ENCODE data around the gene RPL11. TPM values are rescaled to one million over a fixed set of nuclear protein-coding genes. Genes with fewer than 3 reads are reported as not detected.
A peak's percentile ranks its signal among the peaks of the same experiment; 100 is the strongest.
"Not testable (repeated sequence)": the region's sequence is repeated elsewhere in the genome, so short reads cannot be mapped to it uniquely, and the experiment has no call there.

Gene RPL11
- total RNA-seq = 1,000 to 10,000 TPM; 1,078 to 1,188 TPM

DNA sequence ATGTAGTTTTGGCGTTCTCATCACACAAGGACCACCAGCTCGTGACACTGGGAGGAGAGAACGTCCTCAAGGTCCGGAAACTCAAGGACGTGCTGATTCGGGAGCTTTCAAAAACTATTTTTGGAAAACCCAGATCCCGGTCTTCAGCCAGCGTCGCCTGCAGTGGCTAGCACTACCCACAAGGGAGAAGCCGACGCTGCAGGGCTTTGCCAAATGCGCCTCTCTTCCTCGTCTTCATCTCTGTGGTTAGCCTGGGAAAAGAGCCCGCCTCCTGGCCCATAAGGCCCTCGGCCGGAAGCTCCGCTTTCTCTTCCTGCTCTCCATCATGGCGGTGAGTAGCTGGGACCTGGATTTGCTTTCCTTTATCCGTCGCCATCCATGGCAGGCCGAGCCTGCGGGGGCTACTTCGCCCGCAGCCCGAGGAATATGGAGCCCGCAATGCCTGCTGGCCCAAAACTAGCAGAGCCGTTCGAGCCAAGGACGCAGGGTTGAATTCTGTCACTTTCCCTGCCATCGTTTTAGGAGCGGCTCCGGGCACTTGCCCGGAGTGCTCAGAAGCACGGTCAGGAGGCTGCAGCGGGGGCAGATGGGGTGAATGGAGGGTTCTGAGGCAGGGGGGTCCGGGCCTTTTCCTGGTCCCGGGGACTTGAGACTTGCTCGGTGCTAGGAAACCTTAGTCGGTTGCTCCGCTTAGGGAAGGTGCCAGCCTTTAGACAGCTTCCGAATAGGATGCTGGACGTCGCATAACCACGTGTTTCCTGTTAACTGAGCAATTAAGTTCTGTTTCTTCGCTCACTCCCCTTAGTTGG is at the start of gene RPL11:
RPL11 (plus strand) TSS at position 308 of the 809 bp plus-strand sequence; CDS start at position 326, 18 bp downstream.
- Mint-ChIP-seq H3K4me1 (peaks cover 46% of the 10 kb centered on the region), H3K4me3 (peak within 1 kb of the TSS; percentile 98), H3K27ac (peak within 1 kb of the TSS; percentile 96), H3K27me3 (no peaks in the 10 kb centered on the region), H3K36me3 (ENCODE audit: low read depth) (peaks cover 47% of the 10 kb centered on the region), H3K9me3 (no peaks in the 10 kb centered on the region)
- peak; percentile 91 for DNase-seq
- ChIA-PET POLR2A (interaction anchor here (0.6 to 1.3 kb wide), 2 partner anchors 38 to 54 kb away, joined by 4 to 6 read pairs; no protein-coding TSS in a partner anchor), CTCF (interaction anchor here (0.5 to 2.8 kb wide), 22 partner anchors 8 to 1665 kb away, joined by 3 to 25 read pairs (median 3); partner anchors contain the start of gene ELOA)

DNA sequence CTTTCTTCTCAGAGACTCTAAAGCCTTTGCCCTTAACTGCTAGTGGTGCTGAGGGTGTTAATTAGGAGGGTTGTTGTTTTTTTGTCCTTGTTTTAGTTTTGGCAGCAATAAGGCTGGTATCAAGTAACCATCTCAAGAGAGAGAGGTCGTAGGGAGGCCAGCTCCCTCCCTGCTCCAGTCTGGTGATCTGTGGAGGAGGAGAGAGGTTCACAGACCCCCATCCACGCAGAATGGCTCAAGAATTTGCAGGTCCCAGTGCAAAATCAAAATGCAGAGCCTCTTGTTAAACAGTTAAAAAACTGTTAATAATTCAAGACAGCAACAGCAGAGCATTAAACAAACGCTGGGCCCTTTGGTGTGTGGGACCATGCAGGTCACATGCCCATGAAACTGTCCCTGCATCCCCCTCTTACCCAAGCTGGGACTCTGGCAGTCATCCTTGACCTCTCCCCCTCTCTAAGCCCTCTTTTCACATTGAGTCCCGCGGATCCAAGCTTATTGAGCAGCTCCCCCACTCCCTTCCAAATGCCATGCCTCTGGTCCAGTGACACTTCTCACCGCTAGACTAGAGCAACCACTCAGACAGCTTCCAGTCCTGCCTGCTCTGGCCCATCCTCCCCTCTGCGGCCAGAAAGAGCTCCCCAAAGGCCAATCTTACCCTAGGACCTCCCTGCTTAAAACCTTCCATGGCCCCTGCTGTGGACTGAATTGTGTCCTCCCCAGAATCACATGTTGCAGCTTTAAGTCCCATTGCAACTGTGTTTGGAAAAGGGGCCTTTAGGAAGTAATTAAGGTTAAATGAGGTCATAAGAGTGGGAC is 47.7 kb upstream of the RPL11 start:
- H3K27ac Mint-ChIP-seq = no peak overlapping the region

GRCh38 chr1:23644555-23644866 is 47.1 kb upstream of the RPL11 start:
- POLR2A ChIA-PET = no interaction called here
- no peaks in the 10 kb centered on the region for H3K36me3 Mint-ChIP-seq (ENCODE audit: low read depth)
- no peak for DNase-seq
- no peaks in the 10 kb centered on the region for H3K4me1 Mint-ChIP-seq
- H3K4me3 Mint-ChIP-seq = no peak overlapping the region
- no peak overlapping the region for H3K27ac Mint-ChIP-seq
- CTCF ChIA-PET = interaction anchor here (0.9 to 2.8 kb wide), 8 partner anchors 8 to 147 kb away, joined by 3 to 19 read pairs (median 4); no protein-coding TSS in a partner anchor
- no peaks in the 10 kb centered on the region for H3K27me3 Mint-ChIP-seq
- H3K9me3 Mint-ChIP-seq = no peaks in the 10 kb centered on the region

More for the DNA sequence above, 47.7 kb upstream of the RPL11 start:
- no peaks in the 10 kb centered on the region for H3K9me3 Mint-ChIP-seq
- POLR2A ChIA-PET = no interaction called here
- H3K27me3 Mint-ChIP-seq = no peaks in the 10 kb centered on the region
- CTCF ChIA-PET = interaction anchor here (0.9 to 7.5 kb wide), 9 partner anchors 8 to 147 kb away, joined by 3 to 79 read pairs (median 4); no protein-coding TSS in a partner anchor
- H3K4me1 Mint-ChIP-seq = no peaks in the 10 kb centered on the region
- DNase-seq = no peak
- no peak overlapping the region for H3K4me3 Mint-ChIP-seq
- H3K36me3 Mint-ChIP-seq (ENCODE audit: low read depth) = no peaks in the 10 kb centered on the region

DNA sequence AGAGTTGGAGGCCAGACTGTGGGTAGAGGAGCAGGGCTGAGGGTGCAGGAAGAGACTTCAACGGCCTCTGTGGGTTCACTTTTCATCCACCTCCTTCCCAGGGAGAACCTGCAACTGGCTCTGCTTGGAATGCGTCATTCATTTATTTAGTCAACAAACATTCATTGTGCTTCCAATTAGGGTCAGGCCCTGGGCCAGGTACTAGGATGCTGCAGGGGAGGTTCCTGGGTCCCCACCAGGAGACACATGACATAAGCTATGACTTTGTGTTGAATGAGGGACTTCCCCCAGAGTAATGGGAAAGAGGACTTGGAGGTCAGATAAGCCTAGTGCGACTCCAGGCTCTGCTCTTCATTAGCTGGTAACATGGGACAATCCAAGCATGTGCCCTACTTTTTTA is 46.3 kb upstream of the RPL11 start:
- Mint-ChIP-seq H3K36me3 (ENCODE audit: low read depth) (no peaks in the 10 kb centered on the region), H3K4me1 (no peaks in the 10 kb centered on the region), H3K4me3 (no peak overlapping the region), H3K9me3 (no peaks in the 10 kb centered on the region), H3K27ac (no peak overlapping the region), H3K27me3 (no peaks in the 10 kb centered on the region)
- DNase-seq = no peak
- ChIA-PET POLR2A (no interaction called here), CTCF (interaction anchor here (1.2 to 2.8 kb wide), 3 partner anchors 9 to 106 kb away, joined by 3 to 19 read pairs (median 7); no protein-coding TSS in a partner anchor)

DNA sequence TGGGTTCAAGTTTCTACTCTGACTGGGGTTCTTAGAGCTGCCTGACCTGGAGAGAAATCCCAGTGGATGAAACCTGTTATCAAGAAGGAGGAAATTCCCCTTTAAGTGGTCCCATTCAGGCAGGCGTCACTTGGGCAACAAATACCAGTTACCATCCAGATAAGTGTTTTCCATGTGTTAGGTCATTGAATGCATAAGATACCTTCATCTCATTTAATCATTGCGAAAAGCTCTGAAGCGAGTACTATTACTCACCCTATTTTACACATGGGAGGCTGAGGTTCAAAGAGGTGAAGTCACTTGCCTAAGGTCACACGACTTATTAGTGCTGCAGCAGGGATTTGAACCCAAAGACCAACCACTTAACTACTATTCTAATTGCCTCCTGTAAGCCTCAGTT is 45.5 kb upstream of the RPL11 start:
- Mint-ChIP-seq H3K27me3 (no peaks in the 10 kb centered on the region), H3K9me3 (no peaks in the 10 kb centered on the region), H3K4me1 (no peaks in the 10 kb centered on the region), H3K27ac (no peak overlapping the region), H3K36me3 (ENCODE audit: low read depth) (no peaks in the 10 kb centered on the region), H3K4me3 (no peak overlapping the region)
- CTCF ChIA-PET = interaction anchor here (1.2 to 2.8 kb wide), 2 partner anchors 10 to 106 kb away, joined by 3 to 19 read pairs; no protein-coding TSS in a partner anchor
- POLR2A ChIA-PET = no interaction called here
- no peak for DNase-seq

GRCh38 chr1:23646541-23646940 is 45.1 kb upstream of the RPL11 start:
- no peak overlapping the region for H3K27ac Mint-ChIP-seq
- ChIA-PET POLR2A (no interaction called here), CTCF (interaction anchor here (1.2 to 2.8 kb wide), 3 partner anchors 11 to 107 kb away, joined by 3 to 19 read pairs (median 5); no protein-coding TSS in a partner anchor)
- no peak overlapping the region for H3K4me3 Mint-ChIP-seq
- no peaks in the 10 kb centered on the region for H3K36me3 Mint-ChIP-seq (ENCODE audit: low read depth)
- H3K9me3 Mint-ChIP-seq = no peaks in the 10 kb centered on the region
- no peak for DNase-seq
- H3K4me1 Mint-ChIP-seq = no peaks in the 10 kb centered on the region
- H3K27me3 Mint-ChIP-seq = no peaks in the 10 kb centered on the region

DNA sequence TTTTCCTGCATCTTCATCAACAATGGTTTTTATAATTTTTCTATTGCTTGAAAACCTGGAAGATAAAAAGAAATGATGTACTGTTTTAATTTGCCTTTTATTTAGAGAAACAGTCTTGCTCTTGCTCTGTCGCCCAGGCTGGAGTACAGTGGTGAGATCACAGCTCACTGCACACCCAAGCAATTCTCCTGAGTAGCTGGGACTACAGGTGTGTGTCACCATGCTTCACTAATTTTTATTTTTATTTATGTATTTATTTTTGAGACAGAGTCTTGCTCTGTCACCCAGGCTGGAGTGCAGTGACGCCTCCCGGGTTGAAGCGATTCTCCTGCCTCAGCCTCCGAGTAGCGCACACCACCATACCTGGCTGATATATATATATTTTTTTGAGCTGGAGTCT is 43.0 kb upstream of the RPL11 start:
- Mint-ChIP-seq H3K4me3 (no peak overlapping the region), H3K36me3 (ENCODE audit: low read depth) (no peaks in the 10 kb centered on the region), H3K27me3 (no peaks in the 10 kb centered on the region), H3K4me1 (no peaks in the 10 kb centered on the region), H3K9me3 (no peaks in the 10 kb centered on the region), H3K27ac (no peak overlapping the region)
- DNase-seq = no peak
- ChIA-PET POLR2A (no interaction called here), CTCF (interaction anchor here (0.8 to 1.8 kb wide), 2 partner anchors 9 to 103 kb away, joined by 3 to 4 read pairs; no protein-coding TSS in a partner anchor)

GRCh38 chr1:23649157-23649556 is 42.4 kb upstream of the RPL11 start:
- H3K4me3 Mint-ChIP-seq; H3K4me1 Mint-ChIP-seq; H3K27ac Mint-ChIP-seq; H3K9me3 Mint-ChIP-seq; DNase-seq; POLR2A ChIA-PET; H3K36me3 Mint-ChIP-seq (ENCODE audit: low read depth); H3K27me3 Mint-ChIP-seq: not testable (repeated sequence)
- CTCF ChIA-PET = interaction anchor here (0.8 to 1.8 kb wide), 2 partner anchors 8 to 104 kb away, joined by 3 to 4 read pairs; no protein-coding TSS in a partner anchor

DNA sequence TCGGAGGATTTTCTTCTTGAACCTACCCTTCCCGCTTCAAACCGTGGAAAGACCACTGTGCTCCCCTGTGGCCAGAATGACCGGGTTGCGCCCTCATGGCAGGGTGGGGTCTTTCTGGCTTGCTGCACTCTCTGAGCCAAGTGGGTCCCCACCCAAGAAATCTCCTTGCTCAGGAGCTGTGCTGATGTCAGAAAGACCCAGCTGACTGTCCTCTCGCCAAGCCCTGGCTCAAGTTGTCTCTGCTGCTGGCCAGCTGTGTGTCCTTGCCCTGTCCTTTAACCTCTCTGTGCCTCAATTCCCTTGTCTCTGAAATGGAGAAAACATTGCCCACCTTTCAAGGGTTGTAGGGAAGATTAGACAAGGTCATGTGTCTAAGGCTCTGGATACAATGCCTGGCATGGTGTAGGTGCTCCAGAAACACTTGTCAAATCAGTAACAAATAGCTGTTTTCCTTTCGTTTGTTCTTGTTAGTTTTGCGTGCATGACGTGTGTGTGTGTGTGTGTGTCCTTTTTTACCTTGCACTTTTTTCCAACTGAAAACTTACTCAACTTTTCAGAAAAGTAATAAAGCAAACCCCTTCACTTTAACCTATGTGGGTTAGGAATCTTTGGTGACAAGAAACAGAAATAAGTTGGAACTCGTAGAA is 41.1 kb upstream of the RPL11 start:
- Mint-ChIP-seq H3K9me3 (no peaks in the 10 kb centered on the region), H3K27ac (no peak overlapping the region), H3K36me3 (ENCODE audit: low read depth) (no peaks in the 10 kb centered on the region), H3K4me3 (no peak overlapping the region), H3K4me1 (no peaks in the 10 kb centered on the region), H3K27me3 (no peaks in the 10 kb centered on the region)
- POLR2A ChIA-PET = no interaction called here
- CTCF ChIA-PET = interaction anchor here (0.8 to 1.9 kb wide), 5 partner anchors 10 to 153 kb away, joined by 3 to 6 read pairs (median 3); no protein-coding TSS in a partner anchor
- no peak for DNase-seq

GRCh38 chr1:23651069-23651808 is 40.4 kb upstream of the RPL11 start:
- H3K9me3 Mint-ChIP-seq = no peaks in the 10 kb centered on the region
- no peaks in the 10 kb centered on the region for H3K36me3 Mint-ChIP-seq (ENCODE audit: low read depth)
- ChIA-PET POLR2A (interaction anchor here (0.7 kb wide), 1 partner anchor 297 kb away, joined by 12 read pairs; no protein-coding TSS in a partner anchor), CTCF (interaction anchor here (0.6 to 1.9 kb wide), 6 partner anchors 10 to 154 kb away, joined by 3 to 6 read pairs (median 4); no protein-coding TSS in a partner anchor)
- no peak overlapping the region for H3K4me3 Mint-ChIP-seq
- DNase-seq = no peak
- H3K27ac Mint-ChIP-seq = no peak overlapping the region
- no peaks in the 10 kb centered on the region for H3K4me1 Mint-ChIP-seq
- no peaks in the 10 kb centered on the region for H3K27me3 Mint-ChIP-seq

DNA sequence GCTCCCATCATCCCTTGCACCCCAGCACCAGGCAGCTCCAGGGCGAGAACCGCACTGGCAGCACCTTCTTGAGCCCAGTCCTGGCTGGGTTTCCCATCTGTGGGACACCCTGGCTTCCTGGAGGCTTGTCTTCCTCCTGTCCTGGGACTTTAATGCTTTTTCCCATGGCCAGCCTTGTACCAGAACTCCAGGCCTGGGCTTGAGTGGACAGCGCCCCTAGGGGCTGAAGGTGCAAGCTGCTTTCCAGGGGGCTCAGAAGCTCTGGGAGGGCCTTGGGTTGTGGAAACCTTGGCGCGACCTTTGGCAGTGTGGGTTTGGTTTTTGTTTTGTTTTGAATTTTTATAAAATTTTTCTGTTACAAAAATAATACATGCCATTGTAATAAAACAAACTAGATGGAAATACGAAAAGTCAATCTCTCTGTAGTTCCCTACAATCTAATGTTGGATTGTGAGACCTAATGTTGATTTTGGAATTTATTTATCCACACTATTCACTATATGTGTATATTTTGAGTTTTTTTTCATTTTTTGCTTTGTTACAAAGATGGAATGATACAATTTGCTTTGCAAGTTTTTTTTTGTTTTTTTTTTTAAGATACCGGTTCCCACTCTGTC is 33.8 kb upstream of the RPL11 start:
- CTCF ChIA-PET = interaction anchor here (0.6 to 2.5 kb wide), 9 partner anchors 9 to 107 kb away, joined by 3 to 9 read pairs (median 3); partner anchors contain the start of gene RPL11
- H3K27ac Mint-ChIP-seq = no peak overlapping the region
- no peaks in the 10 kb centered on the region for H3K4me1 Mint-ChIP-seq
- no peaks in the 10 kb centered on the region for H3K27me3 Mint-ChIP-seq
- H3K4me3 Mint-ChIP-seq = no peak overlapping the region
- no peaks in the 10 kb centered on the region for H3K9me3 Mint-ChIP-seq
- POLR2A ChIA-PET = no interaction called here
- no peaks in the 10 kb centered on the region for H3K36me3 Mint-ChIP-seq (ENCODE audit: low read depth)
- peak; percentile 52 for DNase-seq

Measured in activated CD4-positive, alpha-beta T cell treated with anti-CD3 and anti-CD28 coated beads, Interleukin-2, amount 10 ng/mL, durations not matched to agents 7 days and 5 days (primary cell).